Esophagus muscularis mucosa (tissue), 3 donors: ENCODE data around the gene CRACDL.

ENCODE experiments used
- CTCF ChIP-seq, 3 experiments: fragments of 200-600 bp in 2 of 3; fragments of 450-650 bp in 1 of 3; sonication (generic) in 2 of 3; IDR thresholded peaks; one replicate each; pipeline ENCODE4 v1.5.1; 2017 to 2019; ENCODE audit warnings: antibody characterized with exemption in 3 of 3, mild to moderate bottlenecking in 2 of 3, moderate library complexity in 1 of 3
- POLR2AphosphoS5 ChIP-seq, 2 donors: sonication (generic); formaldehyde crosslinking; IDR thresholded peaks; one replicate each; pipeline ENCODE4 v1.6.1; 2017; ENCODE audit warnings: antibody characterized with exemption in 2 of 2

GRCh38 chr2:98796775-98797544, 139.1 kb downstream of the CRACDL start:
- TF ChIP-seq CTCF (IDR thresholded peaks at IDR 0.05) = no peak
- no peak for TF ChIP-seq POLR2AphosphoS5 (IDR thresholded peaks at IDR 0.05)
